GM19467 (cell line): ENCODE measurements around the gene SCYGR4.

ENCODE experiments used
- ATAC-seq: cut with Tn5 transposase; IDR thresholded peaks from one replicate; pipeline ENCODE4 v1.9.1; 2021; ENCODE audit warnings: mild to moderate bottlenecking, moderate library complexity; ENCODE audit not compliant: unreplicated experiment

SCYGR4 gene

GRCh38 chr2:227613272-227613660, 4.0 kb upstream of the SCYGR4 start:
- ATAC-seq = no peak

GRCh38 chr2:227614246-227614645, 3.1 kb upstream of the SCYGR4 start:
- no peak for ATAC-seq

- no peak for ATAC-seq
These were observed 2.6 kb upstream of the SCYGR4 start, which contains the start of gene SCYGR3 for GRCh38 chr2:227614740-227615139. Gene SCYGR3, minus strand, starts transcription at chr2:227614840. Its CDS starts 0 bp downstream, at chr2:227614840.

- ATAC-seq = no peak
These were observed 2.1 kb upstream of the SCYGR4 start for GRCh38 chr2:227615181-227615580.

- ATAC-seq = no peak
These were observed 1.4 kb upstream of the SCYGR4 start for GRCh38 chr2:227615906-227616305.

GRCh38 chr2:227616631-227617030, 667 bp upstream of the SCYGR4 start:
- ATAC-seq = no peak

GRCh38 chr2:227623226-227623625, 5.9 kb downstream of the SCYGR4 start:
- ATAC-seq = no peak

- no peak for ATAC-seq
These were observed 8.1 kb downstream of the SCYGR4 start for GRCh38 chr2:227625420-227625819.

GRCh38 chr2:227626580-227627151, 9.4 kb downstream of the SCYGR4 start:
- ATAC-seq = no peak

- ATAC-seq = peak; percentile 69
These were observed 10.5 kb downstream of the SCYGR4 start for GRCh38 chr2:227627769-227628168.

GRCh38 chr2:227629435-227629834, 12.1 kb downstream of the SCYGR4 start:
- ATAC-seq = no peak

- no peak for ATAC-seq
These were observed 13.0 kb downstream of the SCYGR4 start for GRCh38 chr2:227630322-227630721.

- no peak for ATAC-seq
These were observed 15.5 kb downstream of the SCYGR4 start for GRCh38 chr2:227632827-227633226.

GRCh38 chr2:227634201-227634600, 16.9 kb downstream of the SCYGR4 start:
- ATAC-seq = no peak

- no peak for ATAC-seq
These were observed 25.4 kb downstream of the SCYGR4 start for GRCh38 chr2:227642656-227643055.

- no peak for ATAC-seq
These were observed 26.8 kb downstream of the SCYGR4 start for GRCh38 chr2:227643990-227644551.

- ATAC-seq = no peak
These were observed 36.1 kb downstream of the SCYGR4 start for GRCh38 chr2:227653419-227653818.

GRCh38 chr2:227654426-227654825, 37.1 kb downstream of the SCYGR4 start:
- ATAC-seq = no peak

- ATAC-seq = no peak
These were observed 38.2 kb downstream of the SCYGR4 start for GRCh38 chr2:227655454-227655853.

- ATAC-seq = no peak
These were observed 40.0 kb downstream of the SCYGR4 start for GRCh38 chr2:227657199-227657845.

- no peak for ATAC-seq
These were observed 43.8 kb downstream of the SCYGR4 start for GRCh38 chr2:227661025-227661649.

GRCh38 chr2:227661827-227662226, 44.5 kb downstream of the SCYGR4 start:
- no peak for ATAC-seq
